PC-3 (cell line): Measurements from ENCODE around the gene EIF4E2. TPM values are rescaled to one million over a fixed set of nuclear protein-coding genes. Genes with fewer than 3 reads are reported as not detected.

Source experiments
- ATAC-seq: fragments of 200-7000 bp; cut with Tn5 transposase; 2 replicates; pipeline ENCODE4 v1.9.1; 2020; ENCODE audit warnings: mild to moderate bottlenecking, moderate library complexity
- BruUV-seq: library from RNA; stranded (reverse); fragments of 400-500 nt; replicated peaks from 2 replicates; lab custom pipeline; 2021; lab: Mats Ljungman, UMichigan
- CTCF ChIA-PET: fragments of 300-600 bp; sonication (Branson Sonifier 250); formaldehyde crosslinking; loops from one replicate; lab custom pipeline; 2022; ENCODE audit warnings: antibody characterized with exemption; lab: Charles Lee
- POLR2A ChIA-PET: fragments of 300-600 bp; sonication (Branson Sonifier 250); formaldehyde crosslinking; loops from one replicate; lab custom pipeline; 2022; ENCODE audit warnings: antibody characterized with exemption; ENCODE audit not compliant: unreplicated experiment; lab: Charles Lee
- DNase-seq: peaks from one replicate; pipeline ENCODE4 v3.0.0-alpha.2; 2015
- H2AFZ ChIP-seq: fragments of 300-600 bp; sonication (generic); 2 replicates; pipeline ENCODE4 v1.6.0; 2016; ENCODE audit warnings: antibody characterized with exemption, low read length
- H3F3A ChIP-seq: fragments of 300-600 bp; sonication (generic); one replicate; pipeline ENCODE4 v1.6.0; 2017; ENCODE audit warnings: antibody characterized with exemption, low read length, control low read depth, mild to moderate bottlenecking; ENCODE audit not compliant: unreplicated experiment
- H3K27ac ChIP-seq: fragments of 300-600 bp; sonication (generic); 2 replicates; pipeline ENCODE4 v1.5.1; 2016; ENCODE audit warnings: mild to moderate bottlenecking, low read length
- H3K27me3 ChIP-seq: fragments of 300-600 bp; sonication (generic); 2 replicates; pipeline ENCODE4 v1.6.1; 2016; ENCODE audit warnings: low read length, mixed read lengths
- H3K36me3 ChIP-seq: fragments of 300-600 bp; sonication (generic); 2 replicates; pipeline ENCODE4 v1.6.1; 2016; ENCODE audit warnings: low read depth, mixed run types, low read length, mixed read lengths
- H3K4me1 ChIP-seq: fragments of 300-600 bp; sonication (generic); 2 replicates; pipeline ENCODE4 v1.5.1; 2016; ENCODE audit warnings: low read length; ENCODE audit not compliant: insufficient read depth
- H3K4me2 ChIP-seq: fragments of 300-600 bp; sonication (generic); 2 replicates; pipeline ENCODE4 v1.6.0; 2016; ENCODE audit warnings: low read length
- H3K4me3 ChIP-seq: fragments of 300-600 bp; sonication (generic); 2 replicates; pipeline ENCODE4 v1.5.1; 2016; ENCODE audit warnings: mild to moderate bottlenecking, low read length, mixed read lengths
- H3K79me2 ChIP-seq: fragments of 300-600 bp; sonication (generic); 2 replicates; pipeline ENCODE4 v1.6.1; 2017; ENCODE audit warnings: low read length, mixed read lengths
- H3K9ac ChIP-seq: fragments of 300-600 bp; sonication (generic); 2 replicates; pipeline ENCODE4 v1.6.0; 2016; ENCODE audit warnings: mild to moderate bottlenecking, low read length
- H3K9me2 ChIP-seq: fragments of 300-600 bp; sonication (generic); replicated peaks from 2 replicates; pipeline ENCODE4 v1.6.1; 2016; ENCODE audit warnings: mixed run types, low read length, mixed read lengths
- H3K9me3 ChIP-seq: fragments of 300-600 bp; sonication (generic); 2 replicates; pipeline ENCODE4 v1.6.1; 2016; ENCODE audit warnings: low read length, mixed read lengths
- H4K20me1 ChIP-seq: fragments of 300-600 bp; sonication (generic); 2 replicates; pipeline ENCODE4 v1.6.1; 2016; ENCODE audit warnings: low read length, mixed read lengths
- EZH2 ChIP-seq: fragments of 300-600 bp; sonication (generic); IDR thresholded peaks from one replicate; pipeline ENCODE4 v1.6.1; 2017; ENCODE audit warnings: antibody characterized with exemption, mild to moderate bottlenecking, low read length; ENCODE audit not compliant: unreplicated experiment
- EZH2phosphoT487 ChIP-seq: fragments of 300-600 bp; sonication (generic); IDR thresholded peaks from 2 replicates; pipeline ENCODE4 v1.6.1; 2018; ENCODE audit warnings: mild to moderate bottlenecking, antibody characterized with exemption, low read length, borderline replicate concordance
- intact Hi-C: fragments of 100-400 bp; cut with micrococcal nuclease; formaldehyde crosslinking; loops from 2 replicates; pipeline ENCODE4 v1.9.0; 2023
- total RNA-seq: library from RNA; depleted of rRNA; stranded (reverse); fragments of >200 nt; gene quantifications from 2 replicates; pipeline ENCODE4 v1.2.3, GENCODE V29; 2014
- TF ChIP-seq, protein P1 (sequence below): fragments of 300-600 bp; sonication (generic); conservative IDR thresholded peaks from 2 replicates; pipeline ENCODE4 v1.5.1; 2017; ENCODE audit warnings: antibody characterized with exemption, low read depth, mild to moderate bottlenecking, low read length

EIF4E2 gene
- total RNA-seq, 1 experiment from 2014 or later, result 55.1 TPM

DNA sequence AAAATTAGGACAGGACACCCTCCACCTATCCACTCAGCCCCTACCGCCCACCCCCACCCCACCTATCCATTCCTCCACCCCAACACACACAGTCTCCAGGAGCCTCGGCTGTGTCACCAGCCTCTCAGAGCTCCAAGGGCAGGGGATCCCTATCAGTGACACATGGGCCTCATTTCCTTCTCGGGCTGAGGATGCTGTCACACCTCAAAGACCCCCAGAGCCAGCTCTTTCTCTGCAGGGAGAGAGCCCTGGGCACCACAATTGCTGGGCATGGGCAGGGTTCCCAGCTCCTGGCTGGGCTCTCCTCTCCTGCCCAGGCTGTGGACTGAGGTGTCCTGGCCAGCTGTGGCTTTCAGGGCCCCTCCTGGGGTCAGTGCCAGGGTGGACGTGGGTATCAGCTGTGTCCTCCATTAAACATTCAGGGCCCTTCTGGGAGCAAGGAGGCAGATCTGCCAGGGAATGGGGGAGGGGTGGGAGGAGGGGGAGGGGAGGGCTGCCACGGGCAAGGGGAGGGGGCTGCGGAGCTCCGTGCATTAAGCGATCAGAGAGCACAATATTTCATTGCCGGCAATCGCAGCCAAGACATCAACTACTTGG is 48.6 kb upstream of the EIF4E2 start:
- CTCF ChIA-PET, result no interaction called here
- H3K27me3 ChIP-seq, result peaks cover 23% of the 10 kb centered on the region
- no peak overlapping the region for H3K27ac ChIP-seq
- H3K4me1 ChIP-seq, result no peaks in the 10 kb centered on the region
- H3K9ac ChIP-seq, result no peak overlapping the region
- no peaks in the 10 kb centered on the region for H4K20me1 ChIP-seq
- H2AFZ ChIP-seq, result no peak overlapping the region
- TF ChIP-seq EZH2phosphoT487 (no peak), EZH2 (no peak)
- TF ChIP-seq, protein P1, sequence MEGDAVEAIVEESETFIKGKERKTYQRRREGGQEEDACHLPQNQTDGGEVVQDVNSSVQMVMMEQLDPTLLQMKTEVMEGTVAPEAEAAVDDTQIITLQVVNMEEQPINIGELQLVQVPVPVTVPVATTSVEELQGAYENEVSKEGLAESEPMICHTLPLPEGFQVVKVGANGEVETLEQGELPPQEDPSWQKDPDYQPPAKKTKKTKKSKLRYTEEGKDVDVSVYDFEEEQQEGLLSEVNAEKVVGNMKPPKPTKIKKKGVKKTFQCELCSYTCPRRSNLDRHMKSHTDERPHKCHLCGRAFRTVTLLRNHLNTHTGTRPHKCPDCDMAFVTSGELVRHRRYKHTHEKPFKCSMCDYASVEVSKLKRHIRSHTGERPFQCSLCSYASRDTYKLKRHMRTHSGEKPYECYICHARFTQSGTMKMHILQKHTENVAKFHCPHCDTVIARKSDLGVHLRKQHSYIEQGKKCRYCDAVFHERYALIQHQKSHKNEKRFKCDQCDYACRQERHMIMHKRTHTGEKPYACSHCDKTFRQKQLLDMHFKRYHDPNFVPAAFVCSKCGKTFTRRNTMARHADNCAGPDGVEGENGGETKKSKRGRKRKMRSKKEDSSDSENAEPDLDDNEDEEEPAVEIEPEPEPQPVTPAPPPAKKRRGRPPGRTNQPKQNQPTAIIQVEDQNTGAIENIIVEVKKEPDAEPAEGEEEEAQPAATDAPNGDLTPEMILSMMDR, result no peak
- H3F3A ChIP-seq, result no peaks in the 10 kb centered on the region
- no peak for DNase-seq
- H3K36me3 ChIP-seq, result no peaks in the 10 kb centered on the region
- BruUV-seq, result no TSS peak
- intact Hi-C loops, result no loop called here
- H3K9me3 ChIP-seq, result no peaks in the 10 kb centered on the region
- H3K4me3 ChIP-seq, result no peak overlapping the region
- H3K9me2 ChIP-seq, result no peaks in the 10 kb centered on the region
- no peaks in the 10 kb centered on the region for H3K79me2 ChIP-seq
- no peak for ATAC-seq
- H3K4me2 ChIP-seq, result no peak overlapping the region
- POLR2A ChIA-PET, result no interaction called here

DNA sequence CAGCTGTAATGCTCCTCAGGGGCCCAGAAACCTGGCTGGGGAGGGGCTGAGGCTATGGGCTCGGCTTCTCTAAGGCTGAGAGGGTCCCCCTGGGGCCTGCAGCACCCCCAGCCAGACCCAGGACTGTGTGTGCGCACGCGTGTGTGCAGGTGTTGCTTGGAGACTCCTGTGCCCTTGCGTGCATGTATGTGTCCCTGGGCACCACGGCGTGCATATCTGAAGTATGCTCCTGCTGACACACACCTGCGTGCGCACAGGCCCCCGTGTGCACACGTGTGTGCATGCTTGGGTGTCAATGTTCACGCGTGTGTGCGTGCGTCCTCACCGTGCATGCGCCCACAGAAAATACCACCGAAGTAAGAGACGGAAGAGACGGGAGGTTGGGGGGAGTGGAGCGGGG is 48.0 kb upstream of the EIF4E2 start:
- peaks cover 23% of the 10 kb centered on the region for H3K27me3 ChIP-seq

More for the DNA sequence above, 48.0 kb upstream of the EIF4E2 start:
- Histone ChIP-seq H3K4me2 (no peak overlapping the region), H3K9me3 (no peaks in the 10 kb centered on the region), H3K4me3 (no peak overlapping the region), H3K4me1 (no peaks in the 10 kb centered on the region), H4K20me1 (no peaks in the 10 kb centered on the region), H3K9ac (no peak overlapping the region), H3K79me2 (no peaks in the 10 kb centered on the region), H3K27ac (no peak overlapping the region), H3K36me3 (no peaks in the 10 kb centered on the region), H3K9me2 (no peaks in the 10 kb centered on the region), H3F3A (no peaks in the 10 kb centered on the region), H2AFZ (no peak overlapping the region)
- POLR2A ChIA-PET, result no interaction called here
- no TSS peak for BruUV-seq
- no peak for ATAC-seq
- CTCF ChIA-PET, result no interaction called here
- TF ChIP-seq EZH2phosphoT487, result no peak
- no peak for TF ChIP-seq EZH2
- TF ChIP-seq, protein P1, result no peak
- intact Hi-C loops, result no loop called here
- no peak for DNase-seq
